Effector CD4-positive, alpha-beta T cell (primary cell): ENCODE measurements around the gene PTP4A2.
"Not testable (repeated sequence)": the region's sequence is repeated elsewhere in the genome, so short reads cannot be mapped to it uniquely, and the experiment has no call there.

Source experiments
- DNase-seq: peaks from one replicate; pipeline ENCODE4 v3.0.0-alpha.2; 2020

Gene PTP4A2

DNA sequence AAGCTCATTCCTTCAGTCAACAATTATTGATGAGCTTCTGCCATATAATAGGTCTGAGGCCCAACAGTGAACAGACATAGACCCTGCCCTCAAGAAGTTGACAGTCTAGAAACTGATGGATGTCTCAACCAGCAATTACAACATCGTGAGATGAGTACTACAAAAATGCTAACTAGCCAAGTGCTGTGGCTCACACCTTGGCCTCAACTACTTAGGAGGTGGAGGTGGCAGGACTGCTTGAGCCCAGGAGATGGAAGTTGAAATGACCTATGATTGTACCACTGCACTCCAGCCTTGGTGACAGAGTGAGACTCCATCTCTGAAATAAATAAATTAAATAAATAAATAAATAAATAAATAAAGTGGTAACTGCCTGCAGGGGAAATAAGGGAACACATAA, 11.7 kb upstream of the PTP4A2 start:
- DNase-seq, result no peak

GRCh38 chr1:31945677-31946076, 7.5 kb upstream of the PTP4A2 start:
- DNase-seq, result not testable (repeated sequence)

DNA sequence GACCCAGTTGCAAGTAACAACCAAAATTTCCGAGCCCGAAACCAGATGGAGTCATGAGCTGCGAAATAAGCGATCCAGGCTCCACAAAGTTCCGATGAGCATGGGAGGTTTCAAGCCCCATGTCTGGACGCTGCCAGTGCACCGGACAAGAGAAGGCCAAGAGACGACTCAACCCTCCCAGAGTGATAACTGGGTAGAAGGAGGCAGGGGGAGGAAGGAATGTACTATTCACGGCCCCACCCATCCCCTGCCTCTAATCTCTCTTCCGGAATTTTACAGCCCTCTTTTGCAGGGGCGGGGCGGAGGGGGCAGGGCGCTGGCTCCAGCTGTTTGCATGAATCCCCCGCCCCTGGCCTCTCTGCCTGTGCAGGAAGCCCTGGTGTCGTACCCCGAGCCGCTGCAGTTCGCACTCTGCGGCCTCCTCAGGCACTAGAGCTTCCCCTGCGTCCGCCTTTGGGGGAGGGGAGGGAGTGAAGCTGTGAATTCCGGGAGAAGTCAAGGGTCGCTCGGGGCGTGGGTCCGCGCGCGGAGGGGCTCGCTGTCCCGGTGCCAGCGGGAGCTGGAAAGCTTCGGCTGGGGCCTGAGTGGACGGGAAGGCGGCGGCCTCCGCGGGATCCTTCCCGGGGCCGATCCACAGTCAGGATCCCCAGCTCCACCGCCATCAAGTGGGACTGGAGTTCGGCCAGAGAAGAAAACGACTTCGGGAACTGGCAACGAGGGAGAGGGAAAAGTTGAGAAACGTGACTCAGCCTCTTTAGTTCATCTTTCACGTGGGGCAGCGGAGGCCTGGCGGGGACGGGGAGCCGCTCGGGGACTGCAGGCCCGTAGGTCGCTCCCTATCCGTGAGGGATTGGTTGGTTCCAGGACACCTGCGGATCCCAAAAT, 6.3 kb upstream of the PTP4A2 start:
- DNase-seq, result peak; percentile 66

- DNase-seq, result no peak
Measured at GRCh38 chr1:31943546-31944184, 5.5 kb upstream of the PTP4A2 start.

DNA sequence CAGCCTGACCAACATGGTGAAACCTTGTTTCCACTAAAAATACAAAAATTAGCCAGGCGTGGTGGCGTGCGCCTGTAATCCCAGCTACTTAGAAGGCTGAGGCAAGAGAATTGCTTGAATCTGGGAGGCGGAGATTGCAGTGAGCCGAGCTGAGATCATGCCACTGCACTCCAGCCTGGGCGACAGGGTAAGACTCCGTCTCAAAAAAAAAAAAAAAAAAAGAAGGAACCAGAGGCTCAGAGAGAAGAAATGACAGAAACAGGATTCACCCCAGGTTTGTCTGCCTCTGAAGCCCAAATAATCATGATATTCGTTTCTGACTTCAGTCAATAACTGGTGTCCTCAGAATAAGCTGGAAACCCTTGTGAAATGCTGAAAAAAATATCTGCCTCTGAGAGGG, 3.9 kb upstream of the PTP4A2 start:
- not testable (repeated sequence) for DNase-seq

DNA sequence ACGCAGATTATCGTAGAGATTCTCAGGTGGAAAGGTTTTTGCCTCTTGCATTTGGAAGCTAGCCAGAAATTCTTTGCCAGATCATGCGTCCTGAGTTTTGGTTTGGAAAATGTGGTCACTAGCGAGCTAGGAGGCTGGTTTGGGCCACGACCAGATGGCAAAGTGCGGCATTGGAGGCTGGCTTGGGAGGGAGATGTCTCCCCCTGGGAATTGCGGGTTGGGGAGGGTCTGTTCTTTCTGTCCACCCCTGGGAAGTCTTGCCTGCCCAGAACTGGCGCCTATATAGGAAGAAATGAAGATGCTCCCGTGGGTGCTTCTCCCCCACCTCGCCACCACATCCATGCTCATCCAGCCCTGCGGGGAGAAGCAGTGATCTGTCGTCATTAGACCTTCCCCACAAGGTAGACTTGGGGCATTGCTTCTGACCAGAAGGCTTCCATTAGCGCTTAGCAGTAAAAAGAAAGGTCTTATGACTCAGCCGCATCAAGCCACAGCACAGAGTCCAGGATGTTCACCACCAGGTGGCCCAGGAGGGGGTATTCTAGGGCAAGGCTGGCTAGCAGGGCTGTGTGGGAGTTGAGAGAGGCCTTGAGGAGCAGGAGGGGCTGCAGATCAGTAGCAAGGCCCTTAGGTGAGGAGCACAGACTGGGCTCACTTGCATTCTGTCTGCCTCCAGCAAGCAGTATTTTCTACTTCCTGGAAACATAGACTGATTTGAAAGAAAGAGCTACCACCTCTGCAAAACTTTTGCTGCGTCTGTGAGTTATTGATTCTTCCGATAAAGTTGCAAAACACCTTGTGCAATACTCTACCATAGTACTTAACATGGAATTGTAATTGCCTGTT, 1.5 kb upstream of the PTP4A2 start:
- peak; percentile 71 for DNase-seq

DNA sequence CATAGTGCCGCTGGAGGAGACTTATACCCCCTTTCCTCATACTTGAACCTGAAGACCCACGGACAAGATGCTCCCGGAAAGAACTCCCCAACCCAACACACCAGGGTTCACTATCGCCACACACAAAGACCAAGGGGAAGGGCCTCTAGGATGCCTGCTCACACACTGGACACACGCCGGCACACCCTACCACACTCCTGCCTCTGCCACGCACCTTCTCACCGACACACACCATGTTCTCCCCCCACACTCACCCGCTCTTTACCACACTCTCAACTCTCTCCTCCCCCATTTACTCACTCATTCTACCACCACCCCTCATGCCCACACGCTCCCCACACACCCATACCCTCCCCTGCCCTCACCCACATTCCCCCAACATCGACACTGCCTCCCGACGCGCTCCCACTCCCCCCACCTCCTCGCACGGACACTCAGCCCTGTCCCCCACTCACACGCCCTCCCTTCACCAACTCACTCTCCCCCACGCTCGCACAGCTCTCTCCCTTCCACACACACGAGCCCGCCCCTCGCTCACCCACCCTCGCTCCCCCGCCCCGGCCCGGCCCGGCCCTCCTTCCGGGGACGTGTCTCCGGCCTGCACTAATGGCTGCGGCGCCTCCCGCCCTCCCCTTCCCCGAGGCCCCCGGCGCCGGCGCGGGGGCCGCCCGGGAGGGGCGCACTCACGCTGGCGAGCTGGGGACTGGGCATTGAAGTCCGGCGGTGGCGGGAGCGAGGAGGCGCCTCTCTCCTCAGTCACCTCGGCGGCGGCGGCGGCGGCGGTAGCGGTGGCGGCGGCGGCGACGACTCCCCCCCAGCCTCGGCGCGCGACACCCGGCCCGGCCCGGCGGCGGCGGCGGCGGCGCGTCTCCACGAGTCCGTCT, 626 bp downstream of the PTP4A2 start:
- DNase-seq, result peak; percentile 72

DNA sequence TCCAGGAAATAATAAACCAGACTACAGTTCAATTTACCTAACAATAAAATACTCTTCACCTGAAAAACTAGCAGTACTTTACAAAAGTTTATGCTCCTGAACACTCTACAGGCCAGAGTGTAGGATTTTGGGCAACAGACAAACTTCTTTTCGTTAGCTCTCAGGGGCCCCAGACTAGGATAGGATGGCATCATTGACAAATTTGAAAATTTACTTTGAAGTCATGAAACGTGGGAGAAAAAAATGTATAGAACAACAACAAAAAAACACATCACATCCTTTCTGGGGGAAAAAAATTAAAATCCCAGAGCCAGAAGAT, 1.2 kb downstream of the PTP4A2 start:
- DNase-seq, result no peak

DNA sequence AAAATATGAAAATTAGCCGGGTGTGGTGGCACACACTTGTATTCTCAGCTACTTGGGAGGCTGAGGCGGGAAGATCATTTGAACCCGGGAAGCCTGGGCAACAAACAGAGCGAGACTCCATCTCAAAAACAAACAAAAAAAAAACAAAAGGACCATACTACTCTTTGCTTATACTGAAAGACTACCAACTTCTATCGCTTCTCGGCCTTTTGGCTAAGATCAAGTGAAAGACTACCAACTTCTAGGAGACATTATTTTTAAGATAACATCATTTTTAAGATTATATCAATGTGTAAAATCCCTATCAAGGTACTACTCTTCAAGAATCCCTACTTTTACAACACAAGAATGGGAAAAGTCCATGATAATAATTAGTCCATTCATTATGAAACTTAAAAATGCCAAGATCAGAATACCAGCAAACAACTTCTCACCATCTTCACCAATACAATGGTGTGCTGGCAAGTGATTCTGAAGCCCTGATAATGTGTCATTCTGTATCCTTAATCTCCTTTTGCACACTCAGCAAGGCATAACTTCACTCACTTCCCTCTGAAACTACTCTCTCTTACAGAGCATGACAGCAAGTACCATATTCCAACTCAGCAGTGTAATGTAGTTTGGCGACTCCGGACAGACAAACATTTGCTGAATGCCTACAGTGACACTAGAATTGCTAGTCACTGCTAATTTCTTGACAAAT, 1.7 kb downstream of the PTP4A2 start:
- no peak for DNase-seq

GRCh38 chr1:31934706-31935629, 3.2 kb downstream of the PTP4A2 start:
- no peak for DNase-seq

- no peak for DNase-seq
Measured at GRCh38 chr1:31932491-31933316, 5.5 kb downstream of the PTP4A2 start.

GRCh38 chr1:31931593-31932225, 6.5 kb downstream of the PTP4A2 start:
- no peak for DNase-seq

DNA sequence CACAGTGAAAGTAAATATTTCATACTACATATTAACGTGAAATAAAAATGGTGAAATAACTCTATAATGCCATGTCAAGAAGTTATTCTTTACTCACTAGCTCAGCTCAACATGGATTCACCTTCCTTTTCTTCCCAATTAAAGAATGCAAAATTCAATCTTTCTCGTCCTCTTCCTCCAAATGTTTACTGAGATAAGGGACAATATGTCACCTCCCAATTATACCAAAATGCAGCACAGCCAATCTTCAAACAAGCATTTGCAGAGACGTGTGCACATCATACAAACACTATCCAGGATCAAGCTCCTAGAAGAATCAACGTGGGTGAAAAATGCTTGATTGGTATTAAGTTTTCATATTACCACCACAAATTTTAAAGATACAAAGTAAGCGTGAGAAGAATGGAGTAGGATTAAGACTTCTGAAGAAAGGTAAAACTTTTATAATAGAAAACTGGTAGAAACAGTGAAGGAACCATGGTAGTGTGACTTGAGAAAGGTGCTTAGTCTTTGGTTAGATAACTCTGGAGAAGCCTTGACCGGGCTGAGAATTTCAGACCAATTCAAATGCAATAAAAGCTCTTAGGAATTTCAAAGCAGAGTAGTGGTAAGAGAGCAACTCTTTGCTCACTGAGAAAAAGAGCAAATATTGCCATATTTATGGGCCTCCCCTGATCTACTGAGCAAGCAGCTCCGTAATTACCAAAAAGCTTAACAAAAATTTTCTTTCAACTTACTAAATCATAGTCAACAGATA, 7.2 kb downstream of the PTP4A2 start:
- DNase-seq, result no peak

DNA sequence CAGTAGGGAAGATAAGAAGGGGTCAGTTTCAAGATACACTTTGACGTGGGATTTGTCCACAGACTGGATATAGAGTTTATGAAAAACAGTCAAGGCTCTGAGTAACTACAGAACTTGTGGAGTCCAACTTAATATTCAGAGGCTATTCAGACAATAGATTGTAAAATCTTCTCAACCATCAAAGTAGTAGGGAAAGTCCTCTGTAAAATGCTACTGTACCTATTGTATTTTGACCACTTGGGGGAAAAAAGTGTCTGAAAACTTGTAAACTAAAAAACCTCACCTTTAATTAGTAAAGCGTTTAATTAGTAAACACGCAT, 10.5 kb downstream of the PTP4A2 start:
- DNase-seq, result no peak

- DNase-seq, result no peak
Measured at GRCh38 chr1:31926853-31927660, 11.1 kb downstream of the PTP4A2 start.

DNA sequence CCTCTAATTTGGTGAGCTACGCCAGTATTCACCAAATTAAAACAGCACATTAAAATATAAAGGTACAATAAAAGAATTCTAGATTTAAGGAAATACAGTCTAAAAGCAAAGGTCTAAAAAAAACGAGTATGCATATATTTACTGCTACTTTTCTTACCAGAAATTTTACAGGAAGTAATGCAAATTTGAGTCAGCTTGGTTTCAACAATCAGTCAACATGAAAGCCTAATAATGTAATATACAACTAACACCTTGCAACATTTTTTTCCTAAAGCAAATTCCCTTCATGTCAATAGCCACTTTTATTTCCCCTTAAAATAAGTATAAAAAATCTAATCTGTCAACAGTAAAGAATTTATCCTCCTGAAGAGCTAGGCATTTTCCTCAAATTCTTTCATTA, 11.9 kb downstream of the PTP4A2 start:
- no peak for DNase-seq

GRCh38 chr1:31925824-31926223, 12.3 kb downstream of the PTP4A2 start:
- DNase-seq, result not testable (repeated sequence)

DNA sequence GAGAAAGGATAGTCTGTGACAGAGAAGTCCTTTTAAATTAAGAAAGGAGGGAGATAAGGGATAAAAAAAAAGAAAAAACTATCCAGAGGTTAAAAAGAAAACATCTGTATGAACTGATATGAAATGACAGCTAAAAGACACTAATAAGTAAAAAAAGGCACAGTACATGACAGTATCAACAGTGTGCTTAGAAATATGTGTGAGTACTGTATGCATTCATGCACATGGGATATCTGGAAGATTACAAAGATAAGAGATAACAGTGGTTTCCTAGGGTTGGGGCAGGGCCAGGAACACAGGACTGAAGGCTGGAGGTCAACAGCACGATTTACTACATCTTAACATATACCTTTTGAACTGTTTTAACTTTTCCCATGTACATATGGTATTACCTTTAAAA, 13.3 kb downstream of the PTP4A2 start:
- DNase-seq, result no peak
